ENCODE measurements around the gene ADCY5.

DNA sequence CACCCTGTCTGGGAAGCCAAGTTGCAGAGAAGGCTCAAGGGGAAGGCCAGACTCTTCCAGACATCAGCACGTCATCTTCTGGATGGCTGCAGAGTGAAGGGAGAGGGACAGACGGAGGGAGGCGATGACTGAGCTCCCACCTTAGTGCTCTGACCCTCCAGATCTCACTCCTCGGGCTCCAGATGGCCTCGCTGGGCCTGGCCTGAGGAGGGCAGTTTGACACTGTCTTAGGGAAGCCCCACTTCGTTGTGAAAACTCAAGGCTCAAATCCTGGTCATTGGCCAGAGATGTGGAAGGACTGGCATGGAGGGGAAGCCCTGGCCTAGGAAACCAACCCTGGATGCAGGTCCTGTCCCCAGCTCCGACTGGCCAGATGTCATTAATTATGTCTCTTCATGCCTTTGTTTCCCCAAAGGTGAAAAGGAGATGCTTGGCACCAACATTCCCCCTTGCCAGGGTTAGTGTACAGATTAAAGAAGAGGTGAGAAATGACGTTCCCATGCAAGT is 70.4 kb downstream of the ADCY5 start:
- TF ChIP-seq ZBTB26 (tag by site-specific recombination; optimal IDR thresholded peaks at IDR 0.05) (no peak), SCRT1 (tag by site-specific recombination; IDR thresholded peaks at IDR 0.05; ENCODE audit: borderline replicate concordance) (no peak), ZBTB8A (tag by site-specific recombination; IDR thresholded peaks at IDR 0.05) (no peak), ZNF658 (tag by site-specific recombination; IDR thresholded peaks at IDR 0.05) (no peak), FEZF1 (tag by site-specific recombination; IDR thresholded peaks at IDR 0.05) (no peak), ZNF302 (tag by site-specific recombination; IDR thresholded peaks at IDR 0.05; ENCODE audit: low read depth) (no peak), ZNF184 (tag by site-specific recombination; IDR thresholded peaks at IDR 0.05) (no peak), ELK4 (IDR thresholded peaks at IDR 0.05; ENCODE audit: borderline replicate concordance, low read depth, low read length) (no peak)
- TF ChIP-seq, protein P1, sequence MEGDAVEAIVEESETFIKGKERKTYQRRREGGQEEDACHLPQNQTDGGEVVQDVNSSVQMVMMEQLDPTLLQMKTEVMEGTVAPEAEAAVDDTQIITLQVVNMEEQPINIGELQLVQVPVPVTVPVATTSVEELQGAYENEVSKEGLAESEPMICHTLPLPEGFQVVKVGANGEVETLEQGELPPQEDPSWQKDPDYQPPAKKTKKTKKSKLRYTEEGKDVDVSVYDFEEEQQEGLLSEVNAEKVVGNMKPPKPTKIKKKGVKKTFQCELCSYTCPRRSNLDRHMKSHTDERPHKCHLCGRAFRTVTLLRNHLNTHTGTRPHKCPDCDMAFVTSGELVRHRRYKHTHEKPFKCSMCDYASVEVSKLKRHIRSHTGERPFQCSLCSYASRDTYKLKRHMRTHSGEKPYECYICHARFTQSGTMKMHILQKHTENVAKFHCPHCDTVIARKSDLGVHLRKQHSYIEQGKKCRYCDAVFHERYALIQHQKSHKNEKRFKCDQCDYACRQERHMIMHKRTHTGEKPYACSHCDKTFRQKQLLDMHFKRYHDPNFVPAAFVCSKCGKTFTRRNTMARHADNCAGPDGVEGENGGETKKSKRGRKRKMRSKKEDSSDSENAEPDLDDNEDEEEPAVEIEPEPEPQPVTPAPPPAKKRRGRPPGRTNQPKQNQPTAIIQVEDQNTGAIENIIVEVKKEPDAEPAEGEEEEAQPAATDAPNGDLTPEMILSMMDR (tag by site-specific recombination; IDR thresholded peaks at IDR 0.05): no peak
